ENCODE data around the gene NPM1. TPM values are rescaled to one million over a fixed set of nuclear protein-coding genes. Genes with fewer than 3 reads are reported as not detected.
"Not testable (repeated sequence)": the region's sequence is repeated elsewhere in the genome, so short reads cannot be mapped to it uniquely, and the experiment has no call there.

Gene NPM1
- total RNA-seq, 2 donors from 2014 or later: 286 to 408 TPM

DNA sequence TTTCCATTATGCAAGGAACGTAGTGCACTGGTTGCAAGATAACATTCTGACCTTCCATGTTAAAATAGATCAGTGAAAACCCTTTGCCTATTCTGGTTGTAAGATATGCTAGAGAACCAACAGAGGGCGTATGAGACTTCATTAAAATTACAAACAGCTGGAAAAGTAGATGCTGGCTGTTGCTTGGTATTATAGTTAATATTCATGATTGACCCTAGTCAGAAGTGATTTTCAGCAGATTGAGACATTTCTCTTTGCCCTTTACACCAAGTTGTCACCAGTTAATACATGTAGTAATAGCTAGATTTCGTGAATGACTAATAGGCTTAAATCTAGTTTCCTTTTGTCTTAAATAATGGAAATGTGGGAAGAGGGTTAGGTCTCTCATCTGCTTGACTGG is 18.0 kb downstream of the NPM1 start:
- DNase-seq: no peak
- intact Hi-C loops (cut with DNase I): no loop called here
- peak in 1 of 2 donors; percentile 18 for ATAC-seq

GRCh38 chr5:171407234-171407633 is 19.6 kb downstream of the NPM1 start:
- no peak for DNase-seq
- intact Hi-C loops (cut with DNase I): no loop called here
- ATAC-seq: no peak

GRCh38 chr5:171409164-171410136 is 21.8 kb downstream of the NPM1 start:
- ATAC-seq (no peak), DNase-seq (no peak)
- intact Hi-C loops (cut with DNase I): loop anchor here in 1 of 2 donors (10.0 kb wide), 1 partner anchor 635 kb away; no protein-coding TSS in a partner anchor

DNA sequence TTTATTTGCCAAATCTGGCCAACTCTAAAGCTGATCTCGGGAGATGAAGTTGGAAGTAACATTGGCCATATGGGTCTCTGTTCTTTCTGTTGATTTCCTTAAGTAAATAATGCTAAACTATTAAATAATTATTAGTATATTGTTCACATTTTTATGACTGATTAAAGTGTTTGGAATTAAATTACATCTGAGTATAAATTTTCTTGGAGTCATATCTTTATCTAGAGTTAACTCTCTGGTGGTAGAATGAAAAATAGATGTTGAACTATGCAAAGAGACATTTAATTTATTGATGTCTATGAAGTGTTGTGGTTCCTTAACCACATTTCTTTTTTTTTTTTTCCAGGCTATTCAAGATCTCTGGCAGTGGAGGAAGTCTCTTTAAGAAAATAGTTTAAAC is 22.5 kb downstream of the NPM1 start:
- DNase-seq (no peak), ATAC-seq (no peak)
- intact Hi-C loops (cut with DNase I): loop anchor here in 1 of 2 donors (10.0 kb wide), 1 partner anchor 635 kb away; no protein-coding TSS in a partner anchor

GRCh38 chr5:171412186-171412585 is 24.5 kb downstream of the NPM1 start:
- ATAC-seq: no peak
- no peak for DNase-seq
- intact Hi-C loops (cut with DNase I): loop anchor here in 1 of 2 donors (10.0 kb wide), 1 partner anchor 633 kb away; no protein-coding TSS in a partner anchor

GRCh38 chr5:171413153-171413910 is 25.7 kb downstream of the NPM1 start:
- intact Hi-C loops (cut with DNase I): loop anchor here in 1 of 2 donors (10.0 kb wide), 1 partner anchor 631 kb away; no protein-coding TSS in a partner anchor
- no peak for DNase-seq
- no peak for ATAC-seq

DNA sequence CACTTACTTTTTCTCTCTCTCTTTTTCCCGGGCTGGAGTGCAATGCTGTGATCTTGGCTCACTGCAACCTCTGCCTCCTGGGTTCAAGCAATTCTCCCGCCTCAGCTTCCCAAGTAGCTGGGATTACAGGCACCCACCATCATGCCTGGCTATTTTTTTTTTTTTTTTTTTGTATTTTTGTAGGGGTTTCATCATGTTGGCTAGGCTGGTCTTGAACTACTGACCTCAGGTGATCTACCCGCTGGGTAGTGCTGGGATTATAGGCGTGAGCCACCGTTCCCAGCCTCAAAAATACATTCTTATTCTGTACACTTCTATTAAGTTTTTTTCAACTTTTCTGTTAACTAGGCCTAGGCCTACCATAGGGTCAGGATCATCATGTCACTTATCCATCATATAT is 26.3 kb downstream of the NPM1 start:
- ATAC-seq: not testable (repeated sequence)
- intact Hi-C loops (cut with DNase I): loop anchor here in 1 of 2 donors (10.0 kb wide), 1 partner anchor 631 kb away; no protein-coding TSS in a partner anchor

DNA sequence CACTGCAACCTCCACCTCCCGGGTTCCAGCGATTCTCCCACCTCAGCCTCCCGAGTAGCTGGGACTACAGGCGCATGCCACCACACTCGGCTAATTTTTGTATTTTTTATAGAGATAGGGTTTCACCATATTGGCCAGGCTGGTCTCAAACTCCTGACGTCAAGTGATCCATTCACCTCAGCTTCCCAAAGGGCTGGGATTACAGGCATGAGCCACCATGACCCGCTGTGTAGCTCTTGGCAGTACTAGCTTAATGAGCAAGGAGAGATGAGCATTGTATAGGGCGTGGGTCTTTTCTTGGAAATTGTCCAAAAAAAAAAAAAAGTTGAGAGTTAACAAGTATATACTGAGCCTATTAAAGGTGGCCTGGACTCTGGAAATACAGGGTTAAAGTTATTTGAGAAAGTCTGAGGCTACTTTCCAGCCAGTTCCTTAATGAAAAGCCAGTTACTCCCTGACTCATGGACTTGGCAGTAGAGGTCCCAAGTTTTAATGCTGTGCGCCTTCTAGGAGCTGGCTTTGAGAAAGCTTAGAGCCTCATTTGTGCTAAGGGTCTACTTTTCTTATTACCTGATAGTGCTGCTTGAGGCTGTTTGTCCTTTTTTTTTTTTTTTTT is 27.6 kb downstream of the NPM1 start:
- intact Hi-C loops (cut with DNase I): loop anchor here (5.0 to 10.0 kb wide), 4 partner anchors 432 to 630 kb away; no protein-coding TSS in a partner anchor
- no peak for DNase-seq
- no peak for ATAC-seq

More for the DNA sequence above, 26.3 kb downstream of the NPM1 start:
- not testable (repeated sequence) for DNase-seq

DNA sequence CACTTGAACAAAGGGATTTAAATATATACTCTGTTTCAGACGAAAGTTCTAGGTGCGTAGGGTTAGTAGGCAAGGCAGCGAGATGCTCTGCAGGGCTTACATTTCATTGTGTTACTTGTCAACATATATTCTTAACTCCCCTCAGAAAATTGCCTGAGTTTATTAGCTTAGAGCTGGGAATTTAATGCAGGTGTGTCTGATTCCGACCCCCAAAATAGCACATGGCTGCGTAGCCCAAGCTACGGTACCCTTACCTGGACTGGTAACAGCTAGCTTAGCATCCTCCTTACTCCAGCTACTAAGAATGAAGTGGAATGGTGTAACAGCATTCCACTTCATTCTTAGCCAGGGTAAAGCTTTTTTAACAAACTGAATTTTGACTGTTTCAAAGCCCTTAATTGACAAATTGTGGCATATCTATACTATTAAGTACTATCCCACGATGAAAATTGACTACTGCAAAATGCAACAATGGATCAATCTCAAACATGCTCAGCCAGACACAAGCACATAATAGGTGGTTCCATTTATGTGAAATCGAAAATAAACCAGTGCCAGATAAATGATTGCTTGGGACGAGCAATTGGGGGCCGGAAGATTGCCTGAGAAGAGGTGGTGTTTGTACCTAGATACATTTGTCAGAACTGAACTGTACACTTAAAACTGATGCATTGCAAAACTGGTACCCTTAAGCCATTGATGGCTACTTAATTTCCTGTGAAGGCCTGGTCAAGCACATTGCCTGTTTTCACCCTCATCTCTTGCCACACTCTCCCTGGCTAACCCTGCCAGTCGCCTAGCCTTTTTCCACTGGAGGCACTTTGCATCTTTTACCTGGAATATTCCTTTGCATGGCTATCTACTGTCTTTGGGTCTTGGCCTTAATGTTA is 28.8 kb downstream of the NPM1 start:
- ATAC-seq (no peak), DNase-seq (no peak)
- intact Hi-C loops (cut with DNase I): loop anchor here (5.0 to 10.0 kb wide), 4 partner anchors 431 to 628 kb away; no protein-coding TSS in a partner anchor

DNA sequence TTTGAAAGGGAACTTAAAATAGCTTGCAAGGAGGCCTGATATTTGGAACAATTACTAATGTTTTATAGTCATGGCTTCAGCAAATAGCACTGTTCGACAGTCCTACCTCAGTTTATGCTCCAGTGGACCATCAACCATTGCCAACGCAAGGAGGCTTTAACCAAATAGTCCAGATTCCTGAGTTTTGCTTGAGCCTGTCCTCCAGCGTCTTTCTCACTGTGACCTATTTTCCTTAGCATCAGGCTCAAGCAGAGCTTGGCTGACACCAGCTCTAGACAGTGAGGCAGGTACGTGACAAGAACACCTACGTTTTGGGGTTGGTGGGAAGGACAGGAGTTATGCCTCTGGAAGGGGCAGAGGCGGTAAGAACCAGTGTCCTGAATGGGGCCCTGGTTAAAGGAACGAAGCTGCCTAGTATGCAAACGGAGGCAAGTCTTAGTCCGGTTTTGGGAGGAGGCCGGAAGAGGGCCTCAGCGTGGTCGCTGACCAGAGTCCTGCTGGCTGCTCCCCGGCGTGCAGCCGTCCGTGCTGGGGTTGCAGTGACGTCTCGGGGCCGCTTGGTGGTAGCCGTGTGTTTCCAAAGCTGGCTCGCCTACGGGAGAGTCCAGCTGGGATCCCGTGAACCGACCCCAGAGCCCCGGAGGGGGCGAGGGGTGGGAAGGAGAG is 30.8 kb downstream of the NPM1 start:
- ATAC-seq: peak; percentile 83 to 84
- peak; percentile 84 for DNase-seq
- intact Hi-C loops (cut with DNase I): loop anchor here (5.0 to 10.0 kb wide), 4 partner anchors 429 to 626 kb away; no protein-coding TSS in a partner anchor

DNA sequence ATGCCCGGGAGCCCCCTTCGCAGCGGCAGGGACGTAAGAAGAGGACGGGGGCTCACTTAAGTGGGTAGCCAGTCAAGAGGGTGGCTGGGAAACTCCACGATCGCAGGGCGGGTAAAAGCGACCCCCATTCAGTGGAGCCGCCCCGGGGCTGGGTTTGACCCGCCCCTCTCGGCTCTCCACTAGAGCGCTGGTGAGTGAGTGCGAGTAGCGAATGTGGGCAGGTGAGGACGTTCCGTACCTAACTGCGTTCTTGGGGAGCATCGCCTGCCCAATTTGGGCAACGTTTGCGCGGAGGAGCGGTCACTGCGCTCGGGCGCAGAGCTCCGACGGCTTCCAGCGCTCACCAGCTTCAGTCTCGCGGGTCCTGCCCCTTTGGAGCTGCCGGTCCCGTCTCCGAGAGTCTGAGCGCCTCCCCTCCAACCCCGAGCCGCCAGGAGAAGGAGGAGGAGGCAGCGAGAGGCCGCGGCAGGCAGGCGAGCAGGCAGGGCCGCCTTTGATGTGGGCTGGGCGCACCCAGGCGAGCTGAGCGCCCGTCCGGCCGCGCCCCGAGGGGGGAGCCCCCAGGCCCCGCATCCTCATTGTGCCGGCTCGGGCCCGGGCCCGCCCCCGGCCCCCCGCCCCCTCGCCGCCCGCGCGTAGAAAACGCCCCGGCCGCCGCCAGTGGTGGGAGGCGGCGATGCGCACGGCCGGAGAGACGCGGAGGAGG is 31.5 kb downstream of the NPM1 start, which contains the start of gene FGF18:
Gene FGF18, plus strand, starts transcription at position 666 of the 706 bp plus-strand sequence. CDS start 553 bp downstream, outside the sequence.
- DNase-seq (peak; percentile 79), ATAC-seq (peak; percentile 32 to 80)
- intact Hi-C loops (cut with DNase I): loop anchor here (5.0 to 10.0 kb wide), 4 partner anchors 428 to 626 kb away; no protein-coding TSS in a partner anchor

DNA sequence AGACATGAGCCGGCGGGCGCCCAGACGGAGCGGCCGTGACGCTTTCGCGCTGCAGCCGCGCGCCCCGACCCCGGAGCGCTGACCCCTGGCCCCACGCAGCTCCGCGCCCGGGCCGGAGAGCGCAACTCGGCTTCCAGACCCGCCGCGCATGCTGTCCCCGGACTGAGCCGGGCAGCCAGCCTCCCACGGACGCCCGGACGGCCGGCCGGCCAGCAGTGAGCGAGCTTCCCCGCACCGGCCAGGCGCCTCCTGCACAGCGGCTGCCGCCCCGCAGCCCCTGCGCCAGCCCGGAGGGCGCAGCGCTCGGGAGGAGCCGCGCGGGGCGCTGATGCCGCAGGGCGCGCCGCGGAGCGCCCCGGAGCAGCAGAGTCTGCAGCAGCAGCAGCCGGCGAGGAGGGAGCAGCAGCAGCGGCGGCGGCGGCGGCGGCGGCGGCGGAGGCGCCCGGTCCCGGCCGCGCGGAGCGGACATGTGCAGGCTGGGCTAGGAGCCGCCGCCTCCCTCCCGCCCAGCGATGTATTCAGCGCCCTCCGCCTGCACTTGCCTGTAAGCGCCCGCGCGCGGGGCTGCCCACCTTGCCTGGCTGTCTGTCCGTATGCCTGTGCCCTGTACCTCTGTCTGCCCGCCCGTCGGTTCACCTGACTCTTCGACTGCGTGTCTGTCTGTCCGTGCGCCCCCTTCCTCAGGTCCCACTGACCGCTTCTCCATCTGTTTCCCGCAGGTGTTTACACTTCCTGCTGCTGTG is 32.2 kb downstream of the NPM1 start:
- DNase-seq (no peak), ATAC-seq (peak; percentile 5 to 44)
- intact Hi-C loops (cut with DNase I): loop anchor here (5.0 to 10.0 kb wide), 6 partner anchors 205 to 625 kb away; no protein-coding TSS in a partner anchor

- intact Hi-C loops (cut with DNase I): loop anchor here (10.0 kb wide), 2 partner anchors 204 to 424 kb away; no protein-coding TSS in a partner anchor
These were observed 33.0 kb downstream of the NPM1 start for GRCh38 chr5:171420431-171421241.

GRCh38 chr5:171421331-171422262 is 33.9 kb downstream of the NPM1 start:
- no peak for DNase-seq
- intact Hi-C loops (cut with DNase I): loop anchor here (10.0 kb wide), 2 partner anchors 203 to 423 kb away; no protein-coding TSS in a partner anchor
- no peak for ATAC-seq

More at GRCh38 chr5:171420431-171421241, 33.0 kb downstream of the NPM1 start:
- peak; percentile 95 for DNase-seq
- peak; percentile 66 to 69 for ATAC-seq
